IMR-90 (cell line): ENCODE data around the gene TRPM8. TPM values are rescaled to one million over a fixed set of nuclear protein-coding genes. Genes with fewer than 3 reads are reported as not detected.

Source experiments
- ATAC-seq: fragments of 200-7000 bp; cut with Tn5 transposase; 2 replicates; pipeline ENCODE4 v1.9.1; 2020; ENCODE audit warnings: low read depth, mild to moderate bottlenecking, moderate library complexity
- BruUV-seq: library from RNA; stranded (reverse); fragments of 400-500 nt; replicated peaks from 2 replicates; lab custom pipeline; 2021; lab: Mats Ljungman, UMichigan
- CTCF ChIA-PET: fragments of 300-600 bp; formaldehyde crosslinking; extraction: SDS; loops from one replicate; lab custom pipeline; 2021; ENCODE audit warnings: antibody characterized with exemption; lab: Yijun Ruan, JAX
- POLR2A ChIA-PET: fragments of 300-600 bp; sonication (Branson Sonifier 250); formaldehyde crosslinking; loops from one replicate; lab custom pipeline; 2022; ENCODE audit warnings: antibody characterized with exemption; ENCODE audit not compliant: unreplicated experiment; lab: Charles Lee
- DNase-seq: peaks from one replicate; pipeline ENCODE4 v3.0.0; 2013
- H2AFZ ChIP-seq: replicated peaks from 2 replicates; pipeline ENCODE3; 2013; ENCODE audit warnings: low read length, mild to moderate bottlenecking; ENCODE audit not compliant: poor library complexity
- H2AK5ac ChIP-seq: 2 replicates; pipeline ENCODE4 v1.6.1; 2013; ENCODE audit warnings: low read depth, low read length, inconsistent platforms
- H2AK9ac ChIP-seq: replicated peaks from 2 replicates; pipeline ENCODE3; 2013; ENCODE audit warnings: mild to moderate bottlenecking, low read depth, low read length, moderate library complexity; ENCODE audit not compliant: poor library complexity
- H2BK120ac ChIP-seq: 2 replicates; pipeline ENCODE4 v1.6.1; 2013; ENCODE audit warnings: low read depth, low read length, inconsistent platforms
- H2BK15ac ChIP-seq: 3 replicates; pipeline ENCODE4 v1.6.1; 2013; ENCODE audit warnings: low read depth, low read length, inconsistent platforms
- H2BK20ac ChIP-seq: 2 replicates; pipeline ENCODE4 v1.6.1; 2013; ENCODE audit warnings: low read depth, mild to moderate bottlenecking, inconsistent platforms, low read length, moderate library complexity
- H2BK5ac ChIP-seq: 2 replicates; pipeline ENCODE4 v1.6.1; 2013; ENCODE audit warnings: mild to moderate bottlenecking, low read depth, low read length, inconsistent platforms; ENCODE audit not compliant: poor library complexity, severe bottlenecking
- H3K14ac ChIP-seq: replicated peaks from 2 replicates; pipeline ENCODE4 v1.6.1; 2013; ENCODE audit warnings: low read depth, low read length, inconsistent platforms
- H3K18ac ChIP-seq: 2 replicates; pipeline ENCODE4 v1.6.1; 2013; ENCODE audit warnings: low read depth, low read length, control low read depth
- H3K23ac ChIP-seq: 2 replicates; pipeline ENCODE4 v1.6.1; 2013; ENCODE audit warnings: low read depth, low read length, inconsistent platforms
- H3K27ac ChIP-seq: 2 replicates; pipeline ENCODE4 v1.5.1; 2013; ENCODE audit warnings: mild to moderate bottlenecking, control low read depth, low read length; ENCODE audit not compliant: insufficient read depth
- H3K27me3 ChIP-seq: 2 replicates; pipeline ENCODE4 v1.6.1; 2013; ENCODE audit warnings: low read length; ENCODE audit not compliant: control insufficient read depth, insufficient read depth
- H3K36me3 ChIP-seq: 2 replicates; pipeline ENCODE4 v1.6.1; 2013; ENCODE audit warnings: low read length, mixed read lengths; ENCODE audit not compliant: control insufficient read depth, insufficient read depth
- H3K4ac ChIP-seq: 2 replicates; pipeline ENCODE4 v1.6.1; 2013; ENCODE audit warnings: low read depth, low read length, inconsistent platforms
- H3K4me1 ChIP-seq: 2 replicates; pipeline ENCODE4 v1.6.1; 2013; ENCODE audit warnings: low read length, mixed read lengths; ENCODE audit not compliant: control insufficient read depth, insufficient read depth
- H3K4me2 ChIP-seq: 2 replicates; pipeline ENCODE4 v1.6.1; 2013; ENCODE audit warnings: low read depth, mild to moderate bottlenecking, control low read depth, low read length, moderate library complexity
- H3K4me3 ChIP-seq: 2 replicates; pipeline ENCODE4 v1.5.1; 2013; ENCODE audit warnings: low read depth, mild to moderate bottlenecking, control low read depth, low read length, moderate library complexity; ENCODE audit not compliant: insufficient read depth
- H3K56ac ChIP-seq: 2 replicates; pipeline ENCODE4 v1.6.1; 2013; ENCODE audit warnings: low read length, inconsistent platforms; ENCODE audit not compliant: insufficient read depth; ENCODE audit errors: extremely low read depth
- H3K79me1 ChIP-seq, 2 experiments: 2 replicates each; pipeline ENCODE4 v1.6.1; 2013; ENCODE audit warnings: low read length in 2 of 2, inconsistent platforms in 1 of 2, low read depth in 1 of 2
- H3K9ac ChIP-seq: 2 replicates; pipeline ENCODE4 v1.6.1; 2013; ENCODE audit warnings: low read depth, low read length, control low read depth
- H3K9me1 ChIP-seq: 2 replicates; pipeline ENCODE4 v1.6.1; 2013; ENCODE audit warnings: low read length, inconsistent platforms; ENCODE audit not compliant: insufficient read depth
- H3K9me3 ChIP-seq: 2 replicates; pipeline ENCODE4 v1.6.1; 2013; ENCODE audit warnings: low read length; ENCODE audit not compliant: control insufficient read depth, insufficient read depth
- H4K20me1 ChIP-seq: 2 replicates; pipeline ENCODE4 v1.6.1; 2013; ENCODE audit warnings: low read length, inconsistent platforms; ENCODE audit not compliant: insufficient read depth
- H4K5ac ChIP-seq: 2 replicates; pipeline ENCODE4 v1.6.1; 2013; ENCODE audit warnings: mild to moderate bottlenecking, low read depth, low read length, control low read depth
- H4K8ac ChIP-seq, 2 experiments: 2 replicates each; pipeline ENCODE4 v1.6.1; 2013; ENCODE audit warnings: low read depth in 2 of 2, low read length in 2 of 2, control low read depth in 1 of 2, inconsistent platforms in 1 of 2
- H4K91ac ChIP-seq: 2 replicates; pipeline ENCODE4 v1.6.1; 2013; ENCODE audit warnings: low read depth, low read length, inconsistent platforms; ENCODE audit not compliant: insufficient read depth
- CEBPB ChIP-seq: IDR thresholded peaks from 2 replicates; pipeline ENCODE4 v1.6.1; 2012; ENCODE audit warnings: low read depth, low read length, improper control_type of control experiment
- MAFK ChIP-seq: IDR thresholded peaks from 2 replicates; pipeline ENCODE4 v1.6.1; 2012; ENCODE audit warnings: low read depth, low read length, improper control_type of control experiment
- NFE2L2 ChIP-seq: fragments of 150-350 bp; IDR thresholded peaks from 2 replicates; pipeline ENCODE4 v1.6.1; 2016; ENCODE audit warnings: low read depth, mild to moderate bottlenecking, low read length
- POLR2A ChIP-seq: IDR thresholded peaks from 2 replicates; pipeline ENCODE4 v1.6.1; 2012; ENCODE audit warnings: mild to moderate bottlenecking, low read depth, low read length
- RAD21 ChIP-seq: IDR thresholded peaks from 2 replicates; pipeline ENCODE4 v1.6.1; 2012; ENCODE audit warnings: low read length, improper control_type of control experiment
- WGBS, 2 experiments: methylation state at CpG; one replicate each; pipeline versions ENCODE4 v1.1.5 to v1.1.7; 2013; ENCODE audit warnings: missing lambda C conversion rate in 2 of 2; ENCODE audit not compliant: insufficient read length in 1 of 2; ENCODE audit errors: extremely low coverage in 2 of 2; 5-methylcytosine and 5-hydroxymethylcytosine counted together
- dilution Hi-C: fragments of 300-500 bp; cut with HindIII; formaldehyde crosslinking; loops from one replicate; pipeline ENCODE4 v1.14.3; 2018; ENCODE audit warnings: low sequenced_read_pairs; ENCODE audit not compliant: unreplicated experiment
- in situ Hi-C: fragments of 300-500 bp; cut with MboI; formaldehyde crosslinking; loops from 3 replicates; pipeline ENCODE4 v1.14.3; 2019; ENCODE audit warnings: low sequenced_read_pairs, inconsistent platforms, mixed read lengths
- intact Hi-C: fragments of 100-400 bp; cut with micrococcal nuclease; formaldehyde crosslinking; loops from 2 replicates; pipeline ENCODE4 v1.10.0; 2022
- polyA plus RNA-seq, 3 experiments: library from polyadenylated mRNA; depleted of rRNA; stranded (reverse); fragments of >200 nt; gene quantifications; 2 replicates each; pipeline ENCODE4 v1.2.3, GENCODE V29; 2012; ENCODE audit warnings: low replicate concordance in 1 of 3
- total RNA-seq: library from RNA; depleted of rRNA; stranded (reverse); fragments of >200 nt; gene quantifications from 2 replicates; pipeline ENCODE4 v1.2.3, GENCODE V29; 2012

The TRPM8 gene
- total and polyA plus RNA-seq, 2 of the 4 experiments (the other 2 are of a cell fraction), result not detected

GRCh38 chr2:234006501-234006900 is 89.3 kb downstream of the TRPM8 start:
- Histone ChIP-seq H4K91ac (no peak overlapping the region), H2BK5ac (no peak overlapping the region), H3K4ac (no peak overlapping the region), H2AK5ac (no peak overlapping the region), H3K23ac (no peak overlapping the region), H3K36me3 (no peaks in the 10 kb centered on the region), H2BK15ac (no peak overlapping the region), H3K18ac (no peak overlapping the region), H2BK120ac (no peak overlapping the region), H4K5ac (no peak overlapping the region), H3K4me3 (no peak overlapping the region), H3K14ac (no peak overlapping the region), H4K20me1 (no peaks in the 10 kb centered on the region), H3K9ac (no peak overlapping the region), H3K4me2 (no peak overlapping the region), H3K56ac (no peak overlapping the region), H3K9me3 (no peaks in the 10 kb centered on the region), H2AK9ac (no peak overlapping the region), H2BK20ac (no peak overlapping the region), H3K9me1 (peaks cover 4% of the 10 kb centered on the region; the same call in 1 of the 2 replicates), H3K4me1 (no peaks in the 10 kb centered on the region), H2AFZ (no peak overlapping the region), H3K27ac (no peak overlapping the region), H4K8ac (no peak overlapping the region), H3K27me3 (peaks cover 4% of the 10 kb centered on the region), H3K79me1 (no peaks in the 10 kb centered on the region)
- intact Hi-C loops, result no loop called here
- no peak for DNase-seq
- in situ Hi-C loops, result no loop called here
- dilution Hi-C loops, result no loop called here
- CTCF ChIA-PET, result no interaction called here
- no CpG with 5 or more reads among the region's 3 CpGs for WGBS, 2 experiments
- POLR2A ChIA-PET, result no interaction called here
- no TSS peak for BruUV-seq
- no peak for ATAC-seq
- TF ChIP-seq RAD21 (no peak), CEBPB (no peak), MAFK (no peak), POLR2A (no peak), NFE2L2 (no peak)
